MV-4-11 (cell line): ENCODE data around the gene GABRA5.

ENCODE experiments used
- DNase-seq: peaks from one replicate; lab custom pipeline; 2025; lab: John Stamatoyannopoulos, UW

The GABRA5 gene

GRCh38 chr15:26928051-26928450 lies 61.2 kb downstream of the GABRA5 start:
- DNase-seq = no peak

DNA sequence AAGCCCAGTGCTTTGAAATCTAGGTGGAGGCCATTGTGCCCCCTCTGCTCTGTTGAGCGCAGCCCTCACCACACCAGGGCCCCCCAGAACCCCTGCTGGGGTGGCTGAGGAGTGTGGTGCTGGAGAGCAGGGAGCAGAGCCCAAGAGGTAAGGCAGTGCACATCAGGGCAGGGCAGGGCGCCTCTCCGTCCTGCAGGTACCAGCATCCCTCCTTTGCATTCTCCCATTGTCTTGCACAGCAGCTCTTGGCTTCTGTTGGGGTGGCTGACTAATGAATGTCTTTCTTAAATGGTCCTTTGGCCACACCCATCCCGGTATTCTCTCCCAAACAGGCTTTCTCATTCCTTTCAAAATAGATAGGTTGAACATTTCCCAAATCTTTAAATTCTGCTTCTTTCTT lies 62.7 kb downstream of the GABRA5 start:
- no peak for DNase-seq

DNA sequence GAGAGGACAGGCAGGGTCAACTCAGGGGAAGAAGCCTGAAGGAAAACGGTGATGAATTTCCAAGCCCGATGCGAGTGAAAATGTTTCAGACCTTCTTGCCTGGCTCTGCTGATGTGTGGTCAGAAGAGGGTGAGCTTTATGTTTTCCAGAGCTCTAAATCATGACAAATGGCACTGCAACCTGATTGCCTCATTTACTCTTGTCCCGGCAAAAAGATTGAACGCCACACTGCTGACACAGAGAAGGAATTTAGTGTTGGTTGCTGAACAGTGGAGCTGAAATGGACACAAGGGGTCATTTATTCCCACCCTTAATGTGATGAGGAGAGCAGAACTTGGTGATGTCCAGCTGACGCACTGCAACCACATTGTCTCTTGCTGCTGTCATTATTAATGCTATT lies 68.0 kb downstream of the GABRA5 start:
- no peak for DNase-seq

GRCh38 chr15:26935322-26935721 lies 68.5 kb downstream of the GABRA5 start:
- no peak for DNase-seq

DNA sequence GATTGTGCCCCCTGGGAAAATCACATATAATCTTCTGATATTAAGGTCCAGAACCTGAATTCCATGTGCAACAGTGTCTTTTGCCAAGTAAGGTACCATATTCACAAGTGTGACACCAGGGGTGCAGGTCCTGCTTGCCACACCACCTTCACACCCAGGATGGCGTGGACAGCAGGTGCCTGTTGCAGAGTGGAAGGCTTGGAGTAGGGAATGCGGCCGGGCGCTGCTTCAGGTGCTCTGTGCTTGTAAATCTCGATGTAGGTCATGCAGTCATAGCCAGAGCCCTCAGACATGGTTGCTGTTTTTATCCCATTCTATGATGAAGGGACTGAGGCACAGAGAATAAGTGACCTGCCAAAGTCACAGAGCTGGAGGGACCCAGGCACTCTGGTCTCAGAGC lies 69.6 kb downstream of the GABRA5 start:
- DNase-seq = no peak

DNA sequence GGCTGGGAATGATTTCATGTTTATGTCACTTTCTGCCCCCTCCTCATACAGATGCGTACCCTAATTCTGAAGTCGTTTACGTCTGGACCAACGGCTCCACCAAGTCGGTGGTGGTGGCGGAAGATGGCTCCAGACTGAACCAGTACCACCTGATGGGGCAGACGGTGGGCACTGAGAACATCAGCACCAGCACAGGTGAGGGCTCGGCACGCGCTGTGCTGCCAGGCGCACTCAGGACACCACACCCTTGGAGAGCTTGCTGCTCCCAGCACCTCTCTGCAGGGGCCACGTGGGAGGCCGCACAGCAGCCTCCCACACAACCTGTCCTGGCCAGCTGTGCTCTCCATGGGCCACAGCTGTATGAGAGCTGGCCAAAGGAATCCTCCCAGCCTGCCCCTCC lies 70.3 kb downstream of the GABRA5 start:
- DNase-seq = no peak

GRCh38 chr15:26939398-26939797 lies 72.5 kb downstream of the GABRA5 start:
- DNase-seq = no peak

GRCh38 chr15:26941489-26941888 lies 74.6 kb downstream of the GABRA5 start:
- DNase-seq = no peak

- no peak for DNase-seq
Observed at GRCh38 chr15:26943866-26944265, 77.0 kb downstream of the GABRA5 start.

- no peak for DNase-seq
Observed at GRCh38 chr15:26945046-26945445, 78.2 kb downstream of the GABRA5 start.

- no peak for DNase-seq
Observed at GRCh38 chr15:26950001-26950400, 83.1 kb downstream of the GABRA5 start.

GRCh38 chr15:26954403-26954802 lies 87.5 kb downstream of the GABRA5 start:
- DNase-seq = no peak

- DNase-seq = no peak
Observed at GRCh38 chr15:26967719-26968269, 100.9 kb downstream of the GABRA5 start.

GRCh38 chr15:26968806-26969205 lies 101.9 kb downstream of the GABRA5 start:
- no peak for DNase-seq

DNA sequence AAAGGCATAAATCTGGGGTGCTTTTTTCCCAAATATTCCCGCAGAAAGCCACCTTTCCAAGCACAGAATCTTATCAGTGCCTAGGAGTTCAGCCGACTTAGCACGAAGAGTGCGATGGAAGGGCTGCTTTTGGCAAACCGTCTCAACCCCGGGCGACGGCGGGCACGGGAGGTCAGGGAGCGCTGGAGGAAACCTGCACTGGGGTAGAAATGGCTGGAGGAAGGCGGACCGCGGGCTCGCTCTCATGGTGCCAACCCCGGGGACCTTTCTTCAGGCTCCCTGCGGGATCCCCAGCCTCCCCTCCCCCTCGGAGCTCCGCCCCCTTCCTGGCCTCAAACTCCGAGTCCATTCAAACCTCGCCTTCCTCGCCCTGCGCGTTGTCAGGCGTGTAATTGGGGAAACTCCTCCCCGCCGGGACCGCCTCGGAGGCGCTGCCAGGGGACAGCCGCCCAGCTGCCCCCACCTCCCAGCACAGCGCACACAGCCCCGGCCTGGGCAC lies 103.9 kb downstream of the GABRA5 start, which contains the start of gene GABRG3:
TSS of gene GABRG3 (plus strand) at position 470 of the 499 bp plus-strand sequence.
- no peak for DNase-seq

GRCh38 chr15:26971271-26972018 lies 104.6 kb downstream of the GABRA5 start:
- no peak for DNase-seq

- no peak for DNase-seq
Observed at GRCh38 chr15:26972636-26973035, 105.8 kb downstream of the GABRA5 start.

DNA sequence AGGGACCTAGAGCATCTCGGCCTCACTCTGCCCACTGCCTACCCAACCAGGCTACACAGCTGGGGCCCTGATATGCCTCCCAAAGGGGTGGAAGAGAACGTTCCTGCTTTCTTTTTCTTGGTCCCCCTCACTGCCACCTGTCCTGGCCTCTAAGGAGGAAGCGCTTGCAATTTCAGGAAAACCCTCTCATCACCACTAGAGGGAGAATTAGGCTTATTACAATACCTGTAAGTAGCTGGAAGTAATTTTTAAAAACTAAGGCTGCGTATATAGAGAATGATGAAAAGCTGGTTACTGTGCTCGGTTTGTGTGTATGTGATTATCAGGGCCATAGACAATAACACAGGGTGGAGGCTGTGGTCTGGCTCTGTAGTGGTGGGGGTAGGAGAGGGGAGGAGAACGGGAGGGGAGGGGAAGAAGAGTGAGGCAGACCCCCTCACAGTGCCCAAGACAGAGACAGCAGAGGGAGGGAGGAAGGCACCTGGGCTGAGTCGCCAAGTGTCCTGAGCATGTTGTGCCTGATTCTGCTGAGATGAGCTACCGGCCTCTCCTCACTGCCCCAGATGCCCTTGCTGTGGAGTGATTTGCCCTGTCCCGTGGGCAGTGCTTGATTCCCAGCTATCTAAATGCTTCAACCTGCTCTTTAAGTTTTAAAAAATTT lies 107.4 kb downstream of the GABRA5 start:
- DNase-seq = peak; percentile 25

- DNase-seq = peak; percentile 67
Observed at GRCh38 chr15:26981492-26981891, 114.6 kb downstream of the GABRA5 start.

GRCh38 chr15:26983822-26984221 lies 117.0 kb downstream of the GABRA5 start:
- no peak for DNase-seq

GRCh38 chr15:26985050-26985449 lies 118.2 kb downstream of the GABRA5 start:
- no peak for DNase-seq

- no peak for DNase-seq
Observed at GRCh38 chr15:26996250-26996649, 129.4 kb downstream of the GABRA5 start.
